LHCN-M2 (cell line): Measurements from ENCODE around the gene DPEP1. TPM values are rescaled to one million over a fixed set of nuclear protein-coding genes. Genes with fewer than 3 reads are reported as not detected.
A peak's percentile ranks its signal among the peaks of the same experiment; 100 is the strongest.

ENCODE experiments used
- DNase-seq: peaks from one replicate; pipeline ENCODE4 v3.0.0-alpha.2; 2012; ENCODE audit warnings: low read depth
- total RNA-seq: library from RNA; depleted of rRNA; stranded (reverse); fragments of >200 nt; gene quantifications from 2 replicates; pipeline ENCODE4 v1.2.3, GENCODE V29; 2014; rRNA removed

DPEP1 gene
- total RNA-seq, 1 experiment from 2014 or later = 0.46 TPM

DNA sequence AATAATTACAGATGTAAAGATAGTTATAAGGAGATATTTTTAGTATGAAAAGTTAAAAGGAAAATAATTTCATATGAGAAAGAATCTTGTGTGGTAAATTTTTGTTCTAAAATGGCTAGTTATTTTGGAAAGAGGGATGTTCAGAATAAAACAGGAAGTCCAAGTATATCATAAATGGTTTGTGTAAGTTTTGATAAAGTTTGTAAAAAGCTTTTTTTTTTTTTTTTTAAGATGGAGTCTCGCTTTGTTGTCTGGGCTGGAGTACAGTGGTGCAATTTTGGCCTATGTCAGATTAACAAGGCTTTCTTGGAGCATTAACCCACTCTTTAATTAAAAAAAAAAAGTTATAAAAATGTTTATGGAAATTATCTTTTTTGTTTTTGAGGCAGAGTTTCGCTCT, 64.8 kb downstream of the DPEP1 start:
- peak; percentile 32 for DNase-seq

DNA sequence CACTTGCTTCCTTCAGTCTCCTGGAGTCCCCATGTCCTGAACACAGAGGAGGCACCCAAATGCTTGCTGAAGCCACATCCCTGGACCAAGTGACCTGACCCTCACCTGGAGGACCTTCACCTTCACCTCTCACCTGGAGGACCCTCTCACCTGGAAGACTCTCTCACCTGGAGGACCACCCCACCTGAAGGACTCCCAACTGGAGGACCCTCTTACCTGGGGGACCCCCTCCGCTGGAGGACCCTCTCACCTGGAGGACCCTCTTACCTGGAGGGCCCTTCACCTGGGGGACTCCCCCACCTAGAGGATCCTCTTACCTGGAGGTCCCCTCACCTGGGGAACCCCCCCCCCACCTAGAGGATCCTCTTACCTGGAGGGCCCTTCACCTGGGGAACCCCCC, 72.5 kb downstream of the DPEP1 start:
- no peak for DNase-seq

DNA sequence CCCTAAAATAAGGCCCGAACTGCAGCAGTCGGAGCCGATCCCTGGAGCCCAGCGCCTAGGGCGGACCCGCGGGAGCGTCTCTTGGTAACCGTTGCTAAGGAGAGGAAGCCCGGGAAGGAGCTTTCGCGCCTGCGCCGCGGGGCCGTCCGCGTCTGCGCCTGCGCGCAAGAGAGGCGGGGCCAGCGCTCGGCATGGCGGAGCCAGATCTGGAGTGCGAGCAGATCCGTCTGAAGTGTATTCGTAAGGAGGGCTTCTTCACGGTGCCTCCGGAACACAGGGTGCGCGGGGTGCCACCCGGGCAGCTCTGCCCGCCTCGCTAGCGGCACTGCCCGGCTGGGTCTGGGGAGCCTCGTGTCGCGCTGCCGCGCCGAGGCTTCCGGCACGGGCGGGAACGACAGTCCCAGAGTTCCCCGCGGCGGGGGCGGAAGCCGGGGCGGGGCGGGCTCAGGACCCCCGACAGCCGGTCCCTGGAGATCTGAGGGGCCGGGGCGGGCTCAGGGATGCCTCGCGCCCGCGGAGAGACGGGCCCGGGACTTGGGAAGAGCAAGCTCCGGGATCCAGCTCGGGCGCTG, 73.2 kb downstream of the DPEP1 start, which contains the start of gene CDK10:
Gene CDK10, plus strand, starts transcription at position 170 of the 572 bp plus-strand sequence. Its CDS starts 22 bp downstream, at position 192.
- DNase-seq = peak; percentile 84

DNA sequence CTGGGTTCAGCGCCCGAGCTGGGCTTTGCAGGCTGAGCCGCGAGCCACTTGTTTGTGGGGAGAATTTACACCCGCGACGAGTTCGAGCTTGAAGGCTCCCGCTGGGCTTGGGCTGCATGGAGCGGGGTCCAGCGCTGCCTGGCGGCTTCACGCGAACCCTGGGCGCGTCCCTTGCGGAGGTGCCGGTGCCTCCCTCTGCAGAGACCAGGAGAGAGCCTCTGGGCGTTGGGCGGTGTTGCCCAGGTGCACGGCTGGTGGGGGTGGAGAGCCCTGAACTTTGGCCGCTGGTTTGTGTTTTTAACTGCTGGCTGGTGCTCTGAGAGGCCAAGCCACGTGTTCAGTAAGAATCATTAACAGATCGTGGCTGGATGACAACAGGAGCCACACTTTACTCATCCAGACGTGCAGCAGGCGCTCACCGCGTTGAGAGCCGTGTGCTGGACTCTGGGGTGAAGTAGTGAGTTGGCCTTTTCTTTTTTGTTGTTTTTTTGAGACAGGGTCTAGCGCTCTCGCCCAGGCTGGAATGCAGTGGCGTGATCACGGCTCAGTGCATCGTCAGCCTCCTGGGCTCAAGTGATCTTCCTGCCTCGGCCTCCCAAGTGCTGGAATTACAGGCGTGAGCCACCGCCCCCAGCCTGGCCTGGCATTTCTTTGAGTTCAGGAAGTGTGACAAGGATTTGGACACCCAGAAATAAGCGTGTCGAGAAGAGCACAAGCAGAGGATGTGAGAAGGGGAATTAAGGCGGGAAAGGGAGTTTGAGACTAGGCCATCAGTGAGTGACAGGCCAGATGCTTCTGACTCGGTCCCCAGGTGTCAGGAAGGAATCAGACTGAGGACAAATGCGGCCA, 73.9 kb downstream of the DPEP1 start:
- DNase-seq = peak; percentile 47

Other genes with a start within 250 kb of the DPEP1 start
- 44.6 and 63.4 TPM in 2 replicates for gene ANKRD11, start 123.1 kb upstream of the DPEP1 start, total RNA-seq
- gene SPG7, start 105.2 kb upstream of the DPEP1 start, total RNA-seq = 195 and 211 TPM in 2 replicates
- 4,987 and 9,010 TPM in 2 replicates for gene RPL13, start 53.0 kb upstream of the DPEP1 start, total RNA-seq
- gene CPNE7, start 37.9 kb upstream of the DPEP1 start, total RNA-seq = 119 and 147 TPM in 2 replicates
- 97.0 and 107 TPM in 2 replicates for gene CHMP1A, start 44.1 kb downstream of the DPEP1 start, total RNA-seq
- gene SPATA33, start 44.2 kb downstream of the DPEP1 start, total RNA-seq = 10.7 and 10.9 TPM in 2 replicates
- 60.1 and 67.6 TPM in 2 replicates for gene CDK10, start 73.0 kb downstream of the DPEP1 start, total RNA-seq
- 13.7 and 17.9 TPM in 2 replicates for gene SPATA2L, start 88.1 kb downstream of the DPEP1 start, total RNA-seq
- 9.8 and 10.0 TPM in 2 replicates for gene VPS9D1, start 107.3 kb downstream of the DPEP1 start, total RNA-seq
- gene ZNF276, start 107.9 kb downstream of the DPEP1 start, total RNA-seq = 10.6 and 11.7 TPM in 2 replicates
- 38.9 and 45.3 TPM in 2 replicates for gene FANCA, start 203.0 kb downstream of the DPEP1 start, total RNA-seq
- 6.9 and 7.1 TPM in 2 replicates for gene SPIRE2, start 214.8 kb downstream of the DPEP1 start, total RNA-seq